ENCODE measurements around the gene CELF2.

The CELF2 gene

GRCh38 chr10:11223081-11223480 is 205.4 kb downstream of the CELF2 start:
- no peaks in the 10 kb centered on the region for H3K9me3 Mint-ChIP-seq
- no peaks in the 10 kb centered on the region for H3K27me3 Mint-ChIP-seq
- DNase-seq (ENCODE audit: low spot score in 2 of 2) (no peak), ATAC-seq (replicated peaks; ENCODE audit: extremely low read depth, poor library complexity, severe bottlenecking) (no peak)
- peak overlapping the region; percentile 80 for H3K27ac Mint-ChIP-seq (ENCODE audit: low read depth)
- H3K4me3 Mint-ChIP-seq: no peak overlapping the region
- H3K36me3 Mint-ChIP-seq (ENCODE audit: insufficient read depth): peaks cover 58% of the 10 kb centered on the region
- H3K4me1 Mint-ChIP-seq: peaks cover 80% of the 10 kb centered on the region

DNA sequence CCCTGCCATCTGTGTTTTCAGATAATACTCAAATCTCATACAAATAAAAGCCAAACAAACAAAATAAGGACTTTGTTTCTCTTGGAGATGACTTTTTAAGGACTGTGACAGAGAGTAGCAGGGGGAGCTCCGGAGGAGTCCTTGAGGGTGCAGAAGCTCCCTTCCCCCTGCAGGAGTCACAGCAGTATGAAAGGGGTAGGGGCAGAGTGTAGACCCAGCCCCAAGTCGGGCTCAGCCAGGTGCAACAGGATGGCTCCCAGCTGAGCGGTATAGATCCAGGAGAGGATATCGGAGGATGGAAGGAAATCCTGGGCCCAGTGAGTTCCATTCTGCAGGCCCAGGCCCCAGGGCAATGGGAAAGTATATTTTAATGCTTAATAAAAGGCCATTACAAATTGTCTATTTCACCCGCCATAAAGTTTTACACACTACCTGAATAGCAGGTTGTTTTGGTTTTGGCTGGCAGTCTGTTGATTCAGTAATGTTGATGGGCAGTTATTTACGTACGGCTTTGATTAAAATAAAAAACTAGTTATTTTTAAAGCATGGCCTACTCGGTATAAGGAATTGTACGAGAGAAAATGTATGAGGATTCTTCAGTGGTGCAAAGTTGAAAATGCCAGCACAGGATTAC is 206.0 kb downstream of the CELF2 start:
- DNase-seq (ENCODE audit: low spot score in 2 of 2) (no peak), ATAC-seq (replicated peaks; ENCODE audit: extremely low read depth, poor library complexity, severe bottlenecking) (no peak)
- H3K9me3 Mint-ChIP-seq: no peaks in the 10 kb centered on the region
- peak overlapping the region; percentile 80 for H3K27ac Mint-ChIP-seq (ENCODE audit: low read depth)
- no peaks in the 10 kb centered on the region for H3K27me3 Mint-ChIP-seq
- peaks cover 56% of the 10 kb centered on the region for H3K36me3 Mint-ChIP-seq (ENCODE audit: insufficient read depth)
- H3K4me3 Mint-ChIP-seq: no peak overlapping the region
- H3K4me1 Mint-ChIP-seq: peaks cover 80% of the 10 kb centered on the region

GRCh38 chr10:11224321-11224720 is 206.6 kb downstream of the CELF2 start:
- peaks cover 57% of the 10 kb centered on the region for H3K36me3 Mint-ChIP-seq (ENCODE audit: insufficient read depth)
- H3K27me3 Mint-ChIP-seq: no peaks in the 10 kb centered on the region
- peak overlapping the region; percentile 90 for H3K27ac Mint-ChIP-seq (ENCODE audit: low read depth)
- DNase-seq (ENCODE audit: low spot score in 2 of 2) (no peak), ATAC-seq (replicated peaks; ENCODE audit: extremely low read depth, poor library complexity, severe bottlenecking) (no peak)
- H3K9me3 Mint-ChIP-seq: no peaks in the 10 kb centered on the region
- H3K4me1 Mint-ChIP-seq: peaks cover 81% of the 10 kb centered on the region
- H3K4me3 Mint-ChIP-seq: no peak overlapping the region

- H3K4me1 Mint-ChIP-seq: peaks cover 81% of the 10 kb centered on the region
- H3K36me3 Mint-ChIP-seq (ENCODE audit: insufficient read depth): peaks cover 59% of the 10 kb centered on the region
- ATAC-seq (replicated peaks; ENCODE audit: extremely low read depth, poor library complexity, severe bottlenecking) (no peak), DNase-seq (ENCODE audit: low spot score in 2 of 2) (no peak)
- peak overlapping the region; percentile 90 for H3K27ac Mint-ChIP-seq (ENCODE audit: low read depth)
- H3K4me3 Mint-ChIP-seq: no peak overlapping the region
- no peaks in the 10 kb centered on the region for H3K27me3 Mint-ChIP-seq
- H3K9me3 Mint-ChIP-seq: no peaks in the 10 kb centered on the region
Measured at GRCh38 chr10:11224792-11225416, 207.2 kb downstream of the CELF2 start.

- no peaks in the 10 kb centered on the region for H3K27me3 Mint-ChIP-seq
- DNase-seq (ENCODE audit: low spot score in 2 of 2) (peak in 1 of 2 donors; percentile 41), ATAC-seq (replicated peaks; ENCODE audit: extremely low read depth, poor library complexity, severe bottlenecking) (peak; percentile 67)
- H3K36me3 Mint-ChIP-seq (ENCODE audit: insufficient read depth): peaks cover 56% of the 10 kb centered on the region
- H3K9me3 Mint-ChIP-seq: no peaks in the 10 kb centered on the region
- peaks cover 83% of the 10 kb centered on the region for H3K4me1 Mint-ChIP-seq
- H3K27ac Mint-ChIP-seq (ENCODE audit: low read depth): peak overlapping the region; percentile 90
- H3K4me3 Mint-ChIP-seq: peak overlapping the region; percentile 71
Measured at GRCh38 chr10:11225935-11226334, 208.3 kb downstream of the CELF2 start.

DNA sequence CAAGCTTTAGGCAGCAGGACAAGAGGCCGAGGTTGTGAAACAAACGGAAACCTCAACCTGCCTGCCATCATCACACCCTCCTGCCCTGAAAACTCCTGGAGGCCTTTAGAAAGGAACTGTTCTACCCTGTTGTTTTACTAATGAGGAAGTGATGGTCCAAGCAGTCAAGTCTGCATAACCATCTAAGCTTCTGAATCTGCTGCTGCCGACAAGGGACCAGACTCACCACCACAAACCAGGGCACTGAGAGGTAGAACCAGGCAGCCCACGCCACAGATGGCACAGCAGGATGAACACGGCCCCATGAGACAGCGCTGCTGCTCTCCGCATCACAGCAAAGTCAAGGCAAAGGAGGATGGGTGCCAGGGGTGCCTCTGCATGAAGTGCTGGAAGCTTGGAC is 209.4 kb downstream of the CELF2 start:
- ATAC-seq (replicated peaks; ENCODE audit: extremely low read depth, poor library complexity, severe bottlenecking) (peak; percentile 40), DNase-seq (ENCODE audit: low spot score in 2 of 2) (no peak)
- Mint-ChIP-seq H3K27me3 (no peaks in the 10 kb centered on the region), H3K9me3 (no peaks in the 10 kb centered on the region), H3K4me3 (peak overlapping the region; percentile 71), H3K27ac (ENCODE audit: low read depth) (peak overlapping the region; percentile 90), H3K36me3 (ENCODE audit: insufficient read depth) (peaks cover 53% of the 10 kb centered on the region), H3K4me1 (peaks cover 86% of the 10 kb centered on the region)

GRCh38 chr10:11229893-11230292 is 212.2 kb downstream of the CELF2 start:
- H3K36me3 Mint-ChIP-seq (ENCODE audit: insufficient read depth): peaks cover 63% of the 10 kb centered on the region
- H3K27ac Mint-ChIP-seq (ENCODE audit: low read depth): peak overlapping the region; percentile 58
- DNase-seq (ENCODE audit: low spot score in 2 of 2) (no peak), ATAC-seq (replicated peaks; ENCODE audit: extremely low read depth, poor library complexity, severe bottlenecking) (no peak)
- H3K4me1 Mint-ChIP-seq: peaks cover 92% of the 10 kb centered on the region
- no peaks in the 10 kb centered on the region for H3K9me3 Mint-ChIP-seq
- no peak overlapping the region for H3K4me3 Mint-ChIP-seq
- H3K27me3 Mint-ChIP-seq: no peaks in the 10 kb centered on the region

GRCh38 chr10:11230498-11231167 is 213.0 kb downstream of the CELF2 start:
- Mint-ChIP-seq H3K27ac (ENCODE audit: low read depth) (peak overlapping the region; percentile 58), H3K4me1 (peaks cover 92% of the 10 kb centered on the region), H3K27me3 (no peaks in the 10 kb centered on the region), H3K36me3 (ENCODE audit: insufficient read depth) (peaks cover 69% of the 10 kb centered on the region), H3K9me3 (no peaks in the 10 kb centered on the region), H3K4me3 (peak overlapping the region; percentile 10)
- ATAC-seq (replicated peaks; ENCODE audit: extremely low read depth, poor library complexity, severe bottlenecking) (no peak), DNase-seq (ENCODE audit: low spot score in 2 of 2) (no peak)

DNA sequence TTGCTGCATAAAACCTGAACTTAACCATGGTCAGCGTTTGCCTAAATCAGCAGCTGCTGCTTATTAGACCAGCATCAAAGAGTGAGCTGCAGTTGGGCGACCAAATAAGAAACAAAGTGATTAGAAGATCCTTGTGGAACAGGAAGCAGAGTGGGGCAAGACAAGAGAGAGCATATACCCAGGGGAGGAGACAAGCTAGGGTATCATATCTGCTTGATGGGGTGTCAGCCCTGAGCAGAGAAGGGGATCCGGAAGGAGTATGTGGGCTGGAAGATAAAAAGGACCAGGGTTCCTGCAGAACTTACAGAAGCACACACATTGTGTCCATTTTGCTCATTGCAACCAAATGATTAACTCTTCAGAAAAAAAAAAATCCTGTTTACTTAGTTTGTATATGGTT is 213.6 kb downstream of the CELF2 start:
- peaks cover 68% of the 10 kb centered on the region for H3K36me3 Mint-ChIP-seq (ENCODE audit: insufficient read depth)
- ATAC-seq (replicated peaks; ENCODE audit: extremely low read depth, poor library complexity, severe bottlenecking) (no peak), DNase-seq (ENCODE audit: low spot score in 2 of 2) (no peak)
- H3K9me3 Mint-ChIP-seq: no peaks in the 10 kb centered on the region
- peaks cover 92% of the 10 kb centered on the region for H3K4me1 Mint-ChIP-seq
- peak overlapping the region; percentile 10 for H3K4me3 Mint-ChIP-seq
- no peaks in the 10 kb centered on the region for H3K27me3 Mint-ChIP-seq
- peak overlapping the region; percentile 7 for H3K27ac Mint-ChIP-seq (ENCODE audit: low read depth)

GRCh38 chr10:11232222-11232961 is 214.7 kb downstream of the CELF2 start:
- H3K36me3 Mint-ChIP-seq (ENCODE audit: insufficient read depth): peaks cover 63% of the 10 kb centered on the region
- no peak for ATAC-seq (replicated peaks; ENCODE audit: extremely low read depth, poor library complexity, severe bottlenecking)
- DNase-seq (ENCODE audit: low spot score in 2 of 2): no peak

GRCh38 chr10:11234857-11235531 is 217.3 kb downstream of the CELF2 start:
- Mint-ChIP-seq H3K4me3 (peak overlapping the region; percentile 64), H3K27ac (ENCODE audit: low read depth) (peak overlapping the region; percentile 86), H3K27me3 (no peaks in the 10 kb centered on the region), H3K4me1 (peaks cover 90% of the 10 kb centered on the region), H3K36me3 (ENCODE audit: insufficient read depth) (peaks cover 62% of the 10 kb centered on the region), H3K9me3 (no peaks in the 10 kb centered on the region)
- ATAC-seq (replicated peaks; ENCODE audit: extremely low read depth, poor library complexity, severe bottlenecking) (no peak), DNase-seq (ENCODE audit: low spot score in 2 of 2) (no peak)

More at GRCh38 chr10:11232222-11232961, 214.7 kb downstream of the CELF2 start:
- Mint-ChIP-seq H3K9me3 (no peaks in the 10 kb centered on the region), H3K27ac (ENCODE audit: low read depth) (peak overlapping the region; percentile 86), H3K27me3 (no peaks in the 10 kb centered on the region), H3K4me3 (peak overlapping the region; percentile 34), H3K4me1 (peaks cover 92% of the 10 kb centered on the region)

GRCh38 chr10:11235771-11236170 is 218.1 kb downstream of the CELF2 start:
- Mint-ChIP-seq H3K9me3 (no peaks in the 10 kb centered on the region), H3K36me3 (ENCODE audit: insufficient read depth) (peaks cover 60% of the 10 kb centered on the region), H3K27me3 (no peaks in the 10 kb centered on the region), H3K4me1 (peaks cover 88% of the 10 kb centered on the region), H3K4me3 (peak overlapping the region; percentile 64), H3K27ac (ENCODE audit: low read depth) (peak overlapping the region; percentile 86)
- ATAC-seq (replicated peaks; ENCODE audit: extremely low read depth, poor library complexity, severe bottlenecking) (no peak), DNase-seq (ENCODE audit: low spot score in 2 of 2) (no peak)
